Measurements from ENCODE around the gene FOXM1.
A peak's percentile ranks its signal among the peaks of the same experiment; 100 is the strongest.

FOXM1 gene

DNA sequence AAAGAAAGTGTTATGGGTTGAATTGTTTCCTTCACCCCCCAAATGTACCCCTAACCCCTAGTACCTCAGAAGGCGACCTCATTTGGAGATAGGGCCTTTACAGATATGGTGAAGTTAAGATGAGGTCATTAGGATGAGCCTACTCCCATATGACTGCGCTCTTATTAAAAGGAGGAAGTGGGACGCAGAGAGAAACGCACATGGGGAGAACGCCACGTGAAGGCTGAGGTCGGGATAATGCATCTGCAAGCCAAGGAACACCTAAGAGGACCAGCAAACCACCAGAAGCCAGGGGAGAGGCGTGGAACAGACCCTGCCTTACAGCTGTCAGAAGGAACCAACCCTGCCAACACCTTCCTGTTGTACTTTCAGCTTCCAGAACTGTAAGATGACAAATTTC, 40.4 kb downstream of the FOXM1 start:
- TF ChIP-seq, protein P1, sequence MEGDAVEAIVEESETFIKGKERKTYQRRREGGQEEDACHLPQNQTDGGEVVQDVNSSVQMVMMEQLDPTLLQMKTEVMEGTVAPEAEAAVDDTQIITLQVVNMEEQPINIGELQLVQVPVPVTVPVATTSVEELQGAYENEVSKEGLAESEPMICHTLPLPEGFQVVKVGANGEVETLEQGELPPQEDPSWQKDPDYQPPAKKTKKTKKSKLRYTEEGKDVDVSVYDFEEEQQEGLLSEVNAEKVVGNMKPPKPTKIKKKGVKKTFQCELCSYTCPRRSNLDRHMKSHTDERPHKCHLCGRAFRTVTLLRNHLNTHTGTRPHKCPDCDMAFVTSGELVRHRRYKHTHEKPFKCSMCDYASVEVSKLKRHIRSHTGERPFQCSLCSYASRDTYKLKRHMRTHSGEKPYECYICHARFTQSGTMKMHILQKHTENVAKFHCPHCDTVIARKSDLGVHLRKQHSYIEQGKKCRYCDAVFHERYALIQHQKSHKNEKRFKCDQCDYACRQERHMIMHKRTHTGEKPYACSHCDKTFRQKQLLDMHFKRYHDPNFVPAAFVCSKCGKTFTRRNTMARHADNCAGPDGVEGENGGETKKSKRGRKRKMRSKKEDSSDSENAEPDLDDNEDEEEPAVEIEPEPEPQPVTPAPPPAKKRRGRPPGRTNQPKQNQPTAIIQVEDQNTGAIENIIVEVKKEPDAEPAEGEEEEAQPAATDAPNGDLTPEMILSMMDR (conservative IDR thresholded peaks at IDR 0.05; ENCODE audit: low read length), result no peak
- H3K4me3 ChIP-seq (ENCODE audit: low read length), result no peak overlapping the region
- no peak for DNase-seq (ENCODE audit: low read depth)

GRCh38 chr12:2835691-2836403, 41.1 kb downstream of the FOXM1 start:
- H3K4me3 ChIP-seq (ENCODE audit: low read length), result no peak overlapping the region
- TF ChIP-seq, protein P1 (conservative IDR thresholded peaks at IDR 0.05; ENCODE audit: low read length), result no peak
- DNase-seq (ENCODE audit: low read depth), result no peak

DNA sequence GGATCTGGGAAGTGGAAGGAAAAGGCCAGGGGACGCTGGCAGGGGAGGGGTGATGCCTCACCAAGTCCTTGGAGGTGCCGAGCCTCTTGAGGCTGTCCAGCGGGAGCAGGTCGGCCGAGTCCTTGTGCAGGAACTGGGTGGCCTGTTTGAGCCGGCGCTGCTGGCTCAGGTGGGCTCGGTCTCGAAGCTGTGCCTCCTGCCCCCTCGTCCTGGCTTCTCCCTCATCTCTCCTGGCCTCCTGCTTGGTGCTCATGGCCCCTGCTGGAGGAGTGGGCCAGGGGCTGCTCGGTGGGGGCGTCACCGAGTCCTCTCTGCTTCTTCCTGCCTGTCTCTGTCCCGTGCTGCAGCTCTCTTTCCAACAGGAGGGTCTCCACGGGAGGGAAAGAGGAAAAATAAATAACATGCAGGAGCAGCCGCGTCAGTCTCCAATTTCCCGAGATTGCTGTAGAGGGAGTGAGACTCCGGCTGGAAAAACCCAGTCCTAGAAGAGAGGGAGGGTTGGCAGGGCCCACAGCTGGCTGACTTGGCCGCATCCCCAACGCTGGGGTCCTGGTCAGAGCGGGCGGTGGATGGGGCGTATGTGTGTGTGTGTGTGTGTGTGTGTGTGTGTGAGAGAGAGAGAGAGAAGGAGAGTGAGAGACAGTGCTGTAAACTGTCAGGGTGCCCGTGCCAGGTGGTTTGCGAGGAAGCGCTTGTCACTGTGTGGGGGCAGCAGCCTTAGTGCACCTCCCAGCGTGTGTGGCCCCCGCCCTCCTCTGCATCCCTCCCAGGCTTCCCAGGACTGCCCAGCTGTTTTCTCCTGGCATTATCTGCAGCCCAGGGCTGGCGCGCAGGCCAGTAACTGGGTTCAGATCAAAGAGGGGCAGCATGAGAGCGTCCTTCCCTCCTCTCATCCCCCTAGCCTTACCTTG, 42.1 kb downstream of the FOXM1 start, which contains the start of gene NRIP2:
Gene NRIP2, minus strand, starts transcription at position 455 of the 911 bp plus-strand sequence. Its CDS starts 52 bp downstream, at position 403.
- DNase-seq (ENCODE audit: low read depth), result peak; percentile 35
- TF ChIP-seq, protein P1 (conservative IDR thresholded peaks at IDR 0.05; ENCODE audit: low read length), result 0 out of 2 replicates have a peak, but pooled peaks have one; percentile 16
- no peak within 1 kb of the TSS for H3K4me3 ChIP-seq (ENCODE audit: low read length)

DNA sequence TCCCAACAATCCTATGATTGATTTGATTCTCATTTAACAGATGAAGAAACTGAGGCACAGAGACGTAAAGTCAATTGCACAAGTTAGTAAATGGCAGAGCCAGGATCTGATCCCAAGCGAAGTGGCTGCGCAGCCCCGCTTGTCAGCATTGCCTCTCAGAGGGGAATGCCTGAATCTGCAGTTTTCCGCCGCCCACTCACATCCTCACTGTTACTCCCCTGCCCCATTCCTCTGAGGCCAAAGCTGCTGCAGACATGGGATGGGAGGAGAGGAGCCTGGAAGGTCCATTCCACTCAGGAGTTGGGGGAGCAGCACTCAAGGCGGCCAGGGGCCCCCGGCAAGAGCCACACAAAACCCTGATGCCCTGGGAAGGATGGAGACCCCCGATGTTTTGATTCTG, 43.2 kb downstream of the FOXM1 start:
- no peak overlapping the region for H3K4me3 ChIP-seq (ENCODE audit: low read length)
- DNase-seq (ENCODE audit: low read depth), result no peak
- TF ChIP-seq, protein P1 (conservative IDR thresholded peaks at IDR 0.05; ENCODE audit: low read length), result no peak

GRCh38 chr12:2833327-2833726, 43.6 kb downstream of the FOXM1 start:
- no peak overlapping the region for H3K4me3 ChIP-seq (ENCODE audit: low read length)
- TF ChIP-seq, protein P1 (conservative IDR thresholded peaks at IDR 0.05; ENCODE audit: low read length), result no peak
- no peak for DNase-seq (ENCODE audit: low read depth)

DNA sequence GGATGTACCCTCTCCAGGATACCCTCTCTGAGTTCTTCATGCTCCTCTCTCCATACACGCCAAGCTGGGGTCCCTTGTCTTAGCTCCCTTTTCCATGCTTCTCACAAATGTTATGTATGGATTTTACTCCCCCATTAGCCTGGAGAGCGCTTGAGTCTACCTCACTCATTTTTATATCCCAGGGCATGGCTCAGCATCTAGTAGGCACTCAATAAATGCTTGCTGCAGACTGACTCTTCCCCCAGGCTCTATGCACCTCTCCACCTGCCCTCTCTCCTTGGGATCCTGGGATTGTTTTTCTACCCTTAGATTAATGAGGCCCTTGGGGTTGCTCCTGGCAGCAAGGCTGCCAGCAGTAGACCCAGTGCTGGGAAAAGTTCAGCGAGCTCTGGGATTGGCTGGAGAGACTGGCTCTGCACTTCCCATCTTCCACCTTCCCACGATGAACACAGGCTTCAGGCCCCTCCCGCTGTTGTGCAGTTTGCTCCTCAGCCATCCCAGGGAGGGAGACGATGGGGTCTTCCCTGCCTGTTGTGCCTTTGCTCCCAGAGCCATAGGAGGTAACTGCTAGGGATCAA, 44.3 kb downstream of the FOXM1 start:
- no peak for DNase-seq (ENCODE audit: low read depth)
- no peak overlapping the region for H3K4me3 ChIP-seq (ENCODE audit: low read length)
- TF ChIP-seq, protein P1 (conservative IDR thresholded peaks at IDR 0.05; ENCODE audit: low read length), result no peak

Measured in AG10803 (cell line).